ENCODE measurements around the gene R3HDM4. TPM values are rescaled to one million over a fixed set of nuclear protein-coding genes. Genes with fewer than 3 reads are reported as not detected.

R3HDM4 gene
- total and polyA plus RNA-seq, 10 of the 15 experiments (the other 5 are each of a cell fraction or from before 2014, with no cell fraction given), result 1.3 to 65.8 (median 27.7) TPM

- 0 out of 2 replicates have a peak, but pooled peaks have one; percentile 36 for TF ChIP-seq IKZF1 (conservative IDR thresholded peaks at IDR 0.05)
- TF ChIP-seq RUNX3 (IDR thresholded peaks at IDR 0.05; ENCODE audit: low read length), result peak; percentile 30; the same call in 1 of the 2 replicates
- peak in 1 of 2 experiments; percentile 31; a peak in 1 of 4 replicates for TF ChIP-seq BHLHE40 (IDR thresholded peaks at IDR 0.05; ENCODE audit: borderline replicate concordance in 1 of 2, low read depth in 2 of 2, low read length in 1 of 2)
- TF ChIP-seq ZNF687 (IDR thresholded peaks at IDR 0.05), result 0 out of 2 replicates have a peak, but pooled peaks have one; percentile 46
- TF ChIP-seq ZZZ3 (IDR thresholded peaks at IDR 0.05; ENCODE audit: control insufficient read depth, insufficient read length, low read depth), result no peak
- TF ChIP-seq E2F8 (IDR thresholded peaks at IDR 0.05; ENCODE audit: low read depth, partially characterized antibody), result no peak
- no peak for TF ChIP-seq RAD51 (IDR thresholded peaks at IDR 0.05)
- TF ChIP-seq PBX3 (IDR thresholded peaks at IDR 0.05; ENCODE audit: insufficient replicate concordance, low read depth, low read length), result no peak
- no peak for TF ChIP-seq E4F1 (IDR thresholded peaks at IDR 0.05; ENCODE audit: borderline replicate concordance, partially characterized antibody)
- TF ChIP-seq HCFC1 (IDR thresholded peaks at IDR 0.05; ENCODE audit: low read length), result no peak
- TF ChIP-seq NR2C1 (IDR thresholded peaks at IDR 0.05), result no peak
Measured at GRCh38 chr19:952680-953444, 39.8 kb upstream of the R3HDM4 start (continued).

Data from GM12878 (cell line).